SK-N-SH treated with all-trans-retinoic acid at 6 μM for 48 hours (cell line): Measurements from ENCODE around the gene LINGO1.

Experiments used
- ATAC-seq: fragments of 200-7000 bp; cut with Tn5 transposase; 3 replicates; pipeline ENCODE4 v1.9.1; 2020; ENCODE audit warnings: mild to moderate bottlenecking, moderate library complexity
- ARNTL ChIP-seq: fragments of 450-650 bp; formaldehyde crosslinking; IDR thresholded peaks from 2 replicates; pipeline ENCODE4 v1.5.0; 2020; ENCODE audit warnings: low read depth, mild to moderate bottlenecking, moderate library complexity, borderline replicate concordance
- BACH2 ChIP-seq: fragments of 250-450 bp; sonication (Bioruptor Pico); IDR thresholded peaks from 2 replicates; pipeline ENCODE4 v1.9.0; 2021; ENCODE audit warnings: mild to moderate bottlenecking, borderline replicate concordance
- CREB5 ChIP-seq: fragments of 250-450 bp; sonication (Bioruptor Pico); IDR thresholded peaks from 2 replicates; pipeline ENCODE4 v1.5.1; 2020; ENCODE audit warnings: low read depth, mild to moderate bottlenecking, moderate library complexity
- CSDC2 ChIP-seq: fragments of 250-450 bp; sonication (Bioruptor Pico); IDR thresholded peaks from 2 replicates; pipeline ENCODE4 v1.5.0; 2020; ENCODE audit warnings: mild to moderate bottlenecking, moderate library complexity
- CSRNP3 ChIP-seq: fragments of 250-450 bp; sonication (Bioruptor Pico); IDR thresholded peaks from 2 replicates; pipeline ENCODE4 v1.5.1; 2021; ENCODE audit warnings: mild to moderate bottlenecking, moderate library complexity
- ESRRG ChIP-seq: fragments of 250-450 bp; sonication (Bioruptor Pico); IDR thresholded peaks from 2 replicates; pipeline ENCODE4 v1.6.1; 2021; ENCODE audit warnings: mild to moderate bottlenecking
- GLIS3 ChIP-seq: fragments of 250-450 bp; sonication (Bioruptor Pico); IDR thresholded peaks from 2 replicates; pipeline ENCODE4 v1.5.0; 2020; ENCODE audit warnings: mild to moderate bottlenecking, moderate library complexity
- ISL1 ChIP-seq: fragments of 250-450 bp; sonication (Bioruptor Pico); IDR thresholded peaks from 2 replicates; pipeline ENCODE4 v2.1.2; 2022; ENCODE audit warnings: mild to moderate bottlenecking, moderate library complexity
- OSR1 ChIP-seq: fragments of 250-450 bp; sonication (Bioruptor Pico); IDR thresholded peaks from 2 replicates; pipeline ENCODE4 v1.8.0; 2022; ENCODE audit warnings: moderate library complexity, mild to moderate bottlenecking, inconsistent platforms
- PATZ1 ChIP-seq: fragments of 250-450 bp; sonication (Bioruptor Pico); IDR thresholded peaks from 2 replicates; pipeline ENCODE4 v1.8.0; 2020; ENCODE audit warnings: mild to moderate bottlenecking, moderate library complexity, borderline replicate concordance
- POU6F1 ChIP-seq: fragments of 250-450 bp; sonication (Bioruptor Pico); IDR thresholded peaks from 2 replicates; pipeline ENCODE4 v1.8.0; 2021; ENCODE audit warnings: low read depth, mild to moderate bottlenecking, moderate library complexity, borderline replicate concordance
- PPARA ChIP-seq: fragments of 250-450 bp; sonication (Bioruptor Pico); IDR thresholded peaks from 2 replicates; pipeline ENCODE4 v1.5.0; 2020; ENCODE audit warnings: mild to moderate bottlenecking, borderline replicate concordance
- RARB ChIP-seq: fragments of 250-450 bp; sonication (Bioruptor Pico); IDR thresholded peaks from 2 replicates; pipeline ENCODE4 v1.8.0; 2021; ENCODE audit warnings: mild to moderate bottlenecking, moderate library complexity
- SNAI2 ChIP-seq: fragments of 250-450 bp; sonication (Bioruptor Pico); IDR thresholded peaks from 2 replicates; pipeline ENCODE4 v1.5.0; 2020; ENCODE audit warnings: mild to moderate bottlenecking, moderate library complexity
- TCF4 ChIP-seq: fragments of 250-450 bp; sonication (Bioruptor Pico); IDR thresholded peaks from 2 replicates; pipeline ENCODE4 v1.8.0; 2021; ENCODE audit warnings: mild to moderate bottlenecking, moderate library complexity, borderline replicate concordance
- TOX ChIP-seq: fragments of 250-450 bp; sonication (Bioruptor Pico); IDR thresholded peaks from 2 replicates; pipeline ENCODE4 v1.8.0; 2021; ENCODE audit warnings: mild to moderate bottlenecking, moderate library complexity, borderline replicate concordance
- ZC3H10 ChIP-seq: fragments of 250-450 bp; sonication (Bioruptor Pico); IDR thresholded peaks from 2 replicates; pipeline ENCODE4 v1.5.1; 2021; ENCODE audit warnings: mild to moderate bottlenecking, moderate library complexity
- ZFP3 ChIP-seq: fragments of 250-450 bp; sonication (Bioruptor Pico); IDR thresholded peaks from 2 replicates; pipeline ENCODE4 v1.5.0; 2020; ENCODE audit warnings: mild to moderate bottlenecking, moderate library complexity
- ZNF565 ChIP-seq: fragments of 450-650 bp; formaldehyde crosslinking; conservative IDR thresholded peaks from 2 replicates; pipeline ENCODE4 v1.5.0; 2020; ENCODE audit warnings: low read depth, mild to moderate bottlenecking, moderate library complexity
- ZNF70 ChIP-seq: fragments of 450-650 bp; formaldehyde crosslinking; IDR thresholded peaks from 2 replicates; pipeline ENCODE4 v1.5.0; 2020; ENCODE audit warnings: mild to moderate bottlenecking, moderate library complexity
- ZNF8 ChIP-seq: fragments of 450-650 bp; formaldehyde crosslinking; IDR thresholded peaks from 2 replicates; pipeline ENCODE4 v1.5.0; 2020; ENCODE audit warnings: mild to moderate bottlenecking, moderate library complexity

The LINGO1 gene

GRCh38 chr15:77676569-77677375 lies 44.1 kb upstream of the LINGO1 start (continued):
- TF ChIP-seq ARNTL (CRISPR knock-in tag): no peak
- no peak for TF ChIP-seq CSRNP3
- no peak for TF ChIP-seq SNAI2 (CRISPR knock-in tag)
- TF ChIP-seq PPARA (CRISPR knock-in tag): no peak
- no peak for TF ChIP-seq ESRRG (CRISPR knock-in tag)
- TF ChIP-seq, all 23 proteins: peak for 0

GRCh38 chr15:77675806-77676415 lies 43.2 kb upstream of the LINGO1 start:
- no peak for TF ChIP-seq TCF4 (CRISPR knock-in tag)
- TF ChIP-seq PATZ1 (CRISPR knock-in tag): no peak
- TF ChIP-seq ZNF565 (CRISPR knock-in tag): no peak
- no peak for TF ChIP-seq PPARA (CRISPR knock-in tag)
- no peak for TF ChIP-seq ZNF8 (CRISPR knock-in tag)
- TF ChIP-seq GLIS3: no peak
- TF ChIP-seq BACH2 (CRISPR knock-in tag): no peak
- no peak for TF ChIP-seq CSRNP3
- no peak for TF ChIP-seq TOX (CRISPR knock-in tag)
- TF ChIP-seq ZFP3 (CRISPR knock-in tag): no peak
- no peak for TF ChIP-seq RARB (CRISPR knock-in tag)
- ATAC-seq: no peak

- ATAC-seq: no peak
- no peak for TF ChIP-seq TCF4 (CRISPR knock-in tag)
Measured at GRCh38 chr15:77674327-77674726, 41.6 kb upstream of the LINGO1 start.

- TF ChIP-seq ZC3H10 (CRISPR knock-in tag) (no peak), CSDC2 (CRISPR knock-in tag) (no peak)
- TF ChIP-seq, all 23 proteins: peak for 0
- no peak for ATAC-seq
Measured at GRCh38 chr15:77673866-77674265, 41.2 kb upstream of the LINGO1 start.

- TF ChIP-seq ISL1 (CRISPR knock-in tag) (no peak), CREB5 (no peak), OSR1 (CRISPR knock-in tag) (no peak), PATZ1 (CRISPR knock-in tag) (no peak), ZNF70 (CRISPR knock-in tag) (no peak), ZFP3 (CRISPR knock-in tag) (no peak), ZC3H10 (CRISPR knock-in tag) (no peak), POU6F1 (CRISPR knock-in tag) (no peak), BACH2 (CRISPR knock-in tag) (no peak), ZNF565 (CRISPR knock-in tag) (no peak), ZNF8 (CRISPR knock-in tag) (no peak)
- ATAC-seq: no peak
Measured at GRCh38 chr15:77672135-77672534, 39.4 kb upstream of the LINGO1 start.
